ENCODE measurements around the gene LMX1A. TPM values are rescaled to one million over a fixed set of nuclear protein-coding genes. Genes with fewer than 3 reads are reported as not detected.

LMX1A gene
- total RNA-seq, 1 experiment from 2014 or later: not detected

DNA sequence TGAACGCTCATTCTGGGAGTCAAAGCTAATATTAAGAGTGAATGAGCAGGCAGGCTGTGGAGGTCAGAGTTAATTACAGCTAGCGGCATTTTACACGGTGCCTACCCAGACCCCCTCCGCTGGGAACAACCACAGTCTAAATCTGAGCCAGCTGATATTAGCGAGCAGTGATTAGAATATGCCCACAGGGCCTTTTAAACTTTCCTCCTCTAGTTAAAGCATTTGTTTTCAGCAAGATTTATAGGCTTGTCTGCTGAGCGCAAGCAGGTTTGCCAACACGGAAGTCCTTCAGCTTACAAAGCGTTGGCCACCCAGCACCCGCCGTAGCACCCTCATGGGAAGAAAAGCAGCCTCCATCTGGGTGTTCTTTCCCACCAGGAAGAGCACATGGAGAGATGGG lies 72.1 kb downstream of the LMX1A start:
- H3K4me3 Mint-ChIP-seq: no peak overlapping the region
- no peaks in the 10 kb centered on the region for H3K9me3 Mint-ChIP-seq
- no peaks in the 10 kb centered on the region for H3K36me3 Mint-ChIP-seq
- no peak for DNase-seq (ENCODE audit: low spot score)
- TF ChIP-seq, protein P1, sequence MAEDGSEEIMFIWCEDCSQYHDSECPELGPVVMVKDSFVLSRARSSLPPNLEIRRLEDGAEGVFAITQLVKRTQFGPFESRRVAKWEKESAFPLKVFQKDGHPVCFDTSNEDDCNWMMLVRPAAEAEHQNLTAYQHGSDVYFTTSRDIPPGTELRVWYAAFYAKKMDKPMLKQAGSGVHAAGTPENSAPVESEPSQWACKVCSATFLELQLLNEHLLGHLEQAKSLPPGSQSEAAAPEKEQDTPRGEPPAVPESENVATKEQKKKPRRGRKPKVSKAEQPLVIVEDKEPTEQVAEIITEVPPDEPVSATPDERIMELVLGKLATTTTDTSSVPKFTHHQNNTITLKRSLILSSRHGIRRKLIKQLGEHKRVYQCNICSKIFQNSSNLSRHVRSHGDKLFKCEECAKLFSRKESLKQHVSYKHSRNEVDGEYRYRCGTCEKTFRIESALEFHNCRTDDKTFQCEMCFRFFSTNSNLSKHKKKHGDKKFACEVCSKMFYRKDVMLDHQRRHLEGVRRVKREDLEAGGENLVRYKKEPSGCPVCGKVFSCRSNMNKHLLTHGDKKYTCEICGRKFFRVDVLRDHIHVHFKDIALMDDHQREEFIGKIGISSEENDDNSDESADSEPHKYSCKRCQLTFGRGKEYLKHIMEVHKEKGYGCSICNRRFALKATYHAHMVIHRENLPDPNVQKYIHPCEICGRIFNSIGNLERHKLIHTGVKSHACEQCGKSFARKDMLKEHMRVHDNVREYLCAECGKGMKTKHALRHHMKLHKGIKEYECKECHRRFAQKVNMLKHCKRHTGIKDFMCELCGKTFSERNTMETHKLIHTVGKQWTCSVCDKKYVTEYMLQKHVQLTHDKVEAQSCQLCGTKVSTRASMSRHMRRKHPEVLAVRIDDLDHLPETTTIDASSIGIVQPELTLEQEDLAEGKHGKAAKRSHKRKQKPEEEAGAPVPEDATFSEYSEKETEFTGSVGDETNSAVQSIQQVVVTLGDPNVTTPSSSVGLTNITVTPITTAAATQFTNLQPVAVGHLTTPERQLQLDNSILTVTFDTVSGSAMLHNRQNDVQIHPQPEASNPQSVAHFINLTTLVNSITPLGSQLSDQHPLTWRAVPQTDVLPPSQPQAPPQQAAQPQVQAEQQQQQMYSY (CRISPR knock-in tag; IDR thresholded peaks at IDR 0.05): no peak
- no peak for TF ChIP-seq NR2C2 (CRISPR knock-in tag; IDR thresholded peaks at IDR 0.05)
- TF ChIP-seq ZNF317 (CRISPR knock-in tag; IDR thresholded peaks at IDR 0.05; ENCODE audit: borderline replicate concordance, low read depth): no peak
- CTCF ChIA-PET: interaction anchor here (2.4 to 2.5 kb wide), 2 partner anchors 27 to 155 kb away, joined by 9 to 10 read pairs; no protein-coding TSS in a partner anchor
- H3K4me1 Mint-ChIP-seq: peaks cover 29% of the 10 kb centered on the region
- POLR2A ChIA-PET: no interaction called here
- no peaks in the 10 kb centered on the region for H3K27me3 Mint-ChIP-seq (ENCODE audit: low read depth)
- H3K27ac Mint-ChIP-seq: no peak overlapping the region
- ATAC-seq: no peak

DNA sequence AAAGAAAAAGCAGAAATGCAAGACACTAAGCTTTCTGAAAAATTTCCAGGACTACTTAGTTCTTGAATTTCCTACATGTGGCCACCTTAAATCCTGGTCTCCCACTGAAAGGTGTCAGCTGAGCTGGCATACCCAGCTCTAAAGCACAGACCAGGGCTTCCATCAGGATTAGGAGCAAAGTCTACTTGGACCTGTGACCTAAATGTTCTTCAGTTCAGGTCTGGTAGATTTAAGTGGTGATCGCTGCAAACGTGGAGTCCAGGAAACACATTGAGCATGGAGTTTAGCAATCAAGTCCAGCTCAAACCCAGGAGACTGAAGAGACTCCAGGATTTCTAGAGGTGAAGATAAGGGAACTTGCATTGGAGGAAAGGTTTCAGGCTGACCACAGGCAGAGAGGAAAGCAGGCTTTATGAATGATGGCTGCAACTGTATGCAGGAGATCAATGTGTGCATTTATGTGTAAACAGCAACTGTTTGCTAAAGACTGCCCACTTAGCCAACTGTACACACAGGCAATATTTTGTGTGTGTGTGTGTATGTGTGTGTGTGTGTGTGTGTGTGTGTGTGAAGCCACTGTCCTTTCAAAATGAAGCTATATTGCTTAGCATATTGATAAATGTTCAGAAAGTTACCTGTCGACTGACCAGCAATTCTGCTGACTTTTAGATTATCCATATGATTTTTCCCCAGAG lies 75.2 kb downstream of the LMX1A start:
- Mint-ChIP-seq H3K9me3 (no peaks in the 10 kb centered on the region), H3K4me1 (peaks cover 15% of the 10 kb centered on the region), H3K4me3 (no peak overlapping the region), H3K27me3 (ENCODE audit: low read depth) (no peaks in the 10 kb centered on the region), H3K27ac (no peak overlapping the region), H3K36me3 (no peaks in the 10 kb centered on the region)
- DNase-seq (ENCODE audit: low spot score): no peak
- TF ChIP-seq GRHL2 (CRISPR knock-in tag; IDR thresholded peaks at IDR 0.05; ENCODE audit: insufficient replicate concordance, severe bottlenecking) (no peak), OVOL2 (CRISPR knock-in tag; IDR thresholded peaks at IDR 0.05; ENCODE audit: borderline replicate concordance) (no peak)
- TF ChIP-seq, protein P2, sequence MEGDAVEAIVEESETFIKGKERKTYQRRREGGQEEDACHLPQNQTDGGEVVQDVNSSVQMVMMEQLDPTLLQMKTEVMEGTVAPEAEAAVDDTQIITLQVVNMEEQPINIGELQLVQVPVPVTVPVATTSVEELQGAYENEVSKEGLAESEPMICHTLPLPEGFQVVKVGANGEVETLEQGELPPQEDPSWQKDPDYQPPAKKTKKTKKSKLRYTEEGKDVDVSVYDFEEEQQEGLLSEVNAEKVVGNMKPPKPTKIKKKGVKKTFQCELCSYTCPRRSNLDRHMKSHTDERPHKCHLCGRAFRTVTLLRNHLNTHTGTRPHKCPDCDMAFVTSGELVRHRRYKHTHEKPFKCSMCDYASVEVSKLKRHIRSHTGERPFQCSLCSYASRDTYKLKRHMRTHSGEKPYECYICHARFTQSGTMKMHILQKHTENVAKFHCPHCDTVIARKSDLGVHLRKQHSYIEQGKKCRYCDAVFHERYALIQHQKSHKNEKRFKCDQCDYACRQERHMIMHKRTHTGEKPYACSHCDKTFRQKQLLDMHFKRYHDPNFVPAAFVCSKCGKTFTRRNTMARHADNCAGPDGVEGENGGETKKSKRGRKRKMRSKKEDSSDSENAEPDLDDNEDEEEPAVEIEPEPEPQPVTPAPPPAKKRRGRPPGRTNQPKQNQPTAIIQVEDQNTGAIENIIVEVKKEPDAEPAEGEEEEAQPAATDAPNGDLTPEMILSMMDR (IDR thresholded peaks at IDR 0.05): no peak
- TF ChIP-seq, protein P3, sequence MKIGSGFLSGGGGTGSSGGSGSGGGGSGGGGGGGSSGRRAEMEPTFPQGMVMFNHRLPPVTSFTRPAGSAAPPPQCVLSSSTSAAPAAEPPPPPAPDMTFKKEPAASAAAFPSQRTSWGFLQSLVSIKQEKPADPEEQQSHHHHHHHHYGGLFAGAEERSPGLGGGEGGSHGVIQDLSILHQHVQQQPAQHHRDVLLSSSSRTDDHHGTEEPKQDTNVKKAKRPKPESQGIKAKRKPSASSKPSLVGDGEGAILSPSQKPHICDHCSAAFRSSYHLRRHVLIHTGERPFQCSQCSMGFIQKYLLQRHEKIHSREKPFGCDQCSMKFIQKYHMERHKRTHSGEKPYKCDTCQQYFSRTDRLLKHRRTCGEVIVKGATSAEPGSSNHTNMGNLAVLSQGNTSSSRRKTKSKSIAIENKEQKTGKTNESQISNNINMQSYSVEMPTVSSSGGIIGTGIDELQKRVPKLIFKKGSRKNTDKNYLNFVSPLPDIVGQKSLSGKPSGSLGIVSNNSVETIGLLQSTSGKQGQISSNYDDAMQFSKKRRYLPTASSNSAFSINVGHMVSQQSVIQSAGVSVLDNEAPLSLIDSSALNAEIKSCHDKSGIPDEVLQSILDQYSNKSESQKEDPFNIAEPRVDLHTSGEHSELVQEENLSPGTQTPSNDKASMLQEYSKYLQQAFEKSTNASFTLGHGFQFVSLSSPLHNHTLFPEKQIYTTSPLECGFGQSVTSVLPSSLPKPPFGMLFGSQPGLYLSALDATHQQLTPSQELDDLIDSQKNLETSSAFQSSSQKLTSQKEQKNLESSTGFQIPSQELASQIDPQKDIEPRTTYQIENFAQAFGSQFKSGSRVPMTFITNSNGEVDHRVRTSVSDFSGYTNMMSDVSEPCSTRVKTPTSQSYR (CRISPR knock-in tag; IDR thresholded peaks at IDR 0.05): no peak
- POLR2A ChIA-PET: no interaction called here
- ATAC-seq: no peak
- CTCF ChIA-PET: interaction anchor here (1.4 to 3.8 kb wide), 2 partner anchors 12 to 24 kb away, joined by 4 to 21 read pairs; no protein-coding TSS in a partner anchor

DNA sequence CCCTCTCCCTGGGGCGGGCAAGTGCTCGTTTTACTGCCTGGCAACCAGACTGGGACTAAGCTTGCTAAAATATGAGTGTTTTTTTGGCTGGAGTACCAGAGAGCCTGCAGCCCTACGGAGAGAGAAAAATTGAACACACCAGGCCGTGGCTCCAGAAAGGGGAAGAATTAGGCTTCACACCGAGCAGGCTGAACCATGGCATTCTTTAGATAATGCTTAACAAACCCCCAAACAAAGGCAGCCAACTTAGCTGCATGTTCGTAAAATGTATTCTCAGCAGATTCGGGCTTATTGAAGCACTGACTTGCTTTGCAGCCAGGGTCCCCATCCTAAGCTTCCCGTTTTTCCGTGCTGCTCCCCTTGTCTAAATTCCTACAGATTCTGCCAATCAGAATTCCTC lies 76.6 kb downstream of the LMX1A start:
- Mint-ChIP-seq H3K27ac (no peak overlapping the region), H3K4me1 (peaks cover 25% of the 10 kb centered on the region), H3K27me3 (ENCODE audit: low read depth) (no peaks in the 10 kb centered on the region), H3K36me3 (no peaks in the 10 kb centered on the region), H3K9me3 (no peaks in the 10 kb centered on the region), H3K4me3 (no peak overlapping the region)
- ATAC-seq: peak; percentile 49; the same call in 1 of the 2 replicates
- TF ChIP-seq ZNF232 (CRISPR knock-in tag; IDR thresholded peaks at IDR 0.05) (no peak), ZNF423 (CRISPR knock-in tag; IDR thresholded peaks at IDR 0.05) (no peak), ESRRA (CRISPR knock-in tag; IDR thresholded peaks at IDR 0.05; ENCODE audit: borderline replicate concordance) (no peak)
- TF ChIP-seq, protein P4, sequence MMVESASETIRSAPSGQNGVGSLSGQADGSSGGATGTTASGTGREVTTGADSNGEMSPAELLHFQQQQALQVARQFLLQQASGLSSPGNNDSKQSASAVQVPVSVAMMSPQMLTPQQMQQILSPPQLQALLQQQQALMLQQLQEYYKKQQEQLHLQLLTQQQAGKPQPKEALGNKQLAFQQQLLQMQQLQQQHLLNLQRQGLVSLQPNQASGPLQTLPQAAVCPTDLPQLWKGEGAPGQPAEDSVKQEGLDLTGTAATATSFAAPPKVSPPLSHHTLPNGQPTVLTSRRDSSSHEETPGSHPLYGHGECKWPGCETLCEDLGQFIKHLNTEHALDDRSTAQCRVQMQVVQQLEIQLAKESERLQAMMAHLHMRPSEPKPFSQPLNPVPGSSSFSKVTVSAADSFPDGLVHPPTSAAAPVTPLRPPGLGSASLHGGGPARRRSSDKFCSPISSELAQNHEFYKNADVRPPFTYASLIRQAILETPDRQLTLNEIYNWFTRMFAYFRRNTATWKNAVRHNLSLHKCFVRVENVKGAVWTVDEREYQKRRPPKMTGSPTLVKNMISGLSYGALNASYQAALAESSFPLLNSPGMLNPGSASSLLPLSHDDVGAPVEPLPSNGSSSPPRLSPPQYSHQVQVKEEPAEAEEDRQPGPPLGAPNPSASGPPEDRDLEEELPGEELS (CRISPR knock-in tag; IDR thresholded peaks at IDR 0.05): no peak
- POLR2A ChIA-PET: no interaction called here
- CTCF ChIA-PET: interaction anchor here (1.0 to 3.8 kb wide), 5 partner anchors 10 to 88 kb away, joined by 3 to 21 read pairs (median 4); no protein-coding TSS in a partner anchor
- DNase-seq (ENCODE audit: low spot score): no peak

All from WTC11 (cell line).